ENCODE results near the gene FOCAD.

FOCAD gene

GRCh38 chr9:20995616-20996015 is 311.6 kb downstream of the FOCAD start:
- intact Hi-C loops (cut with DNase I), result no loop called here
- DNase-seq, result no peak

- intact Hi-C loops (cut with DNase I), result no loop called here
These were observed 312.8 kb downstream of the FOCAD start for GRCh38 chr9:20996809-20997208.

GRCh38 chr9:20997503-20998076 is 313.5 kb downstream of the FOCAD start:
- DNase-seq, result no peak
- intact Hi-C loops (cut with DNase I), result no loop called here

More at GRCh38 chr9:20996809-20997208, 312.8 kb downstream of the FOCAD start:
- DNase-seq, result no peak

- DNase-seq, result no peak
- intact Hi-C loops (cut with DNase I), result no loop called here
These were observed 317.5 kb downstream of the FOCAD start for GRCh38 chr9:21001581-21001980.

GRCh38 chr9:21002040-21002439 is 318.0 kb downstream of the FOCAD start:
- intact Hi-C loops (cut with DNase I), result no loop called here
- DNase-seq, result no peak

- DNase-seq, result no peak
- intact Hi-C loops (cut with DNase I), result no loop called here
These were observed 331.2 kb downstream of the FOCAD start for GRCh38 chr9:21015129-21015815.

GRCh38 chr9:21015995-21016394 is 331.9 kb downstream of the FOCAD start:
- intact Hi-C loops (cut with DNase I), result no loop called here
- DNase-seq, result no peak

GRCh38 chr9:21016701-21017491 is 332.8 kb downstream of the FOCAD start:
- DNase-seq, result no peak

GRCh38 chr9:21018177-21018576 is 334.1 kb downstream of the FOCAD start:
- DNase-seq, result no peak
- intact Hi-C loops (cut with DNase I), result no loop called here

More at GRCh38 chr9:21016701-21017491, 332.8 kb downstream of the FOCAD start:
- intact Hi-C loops (cut with DNase I), result no loop called here

GRCh38 chr9:21023861-21024260 is 339.8 kb downstream of the FOCAD start:
- intact Hi-C loops (cut with DNase I), result no loop called here
- DNase-seq, result no peak

GRCh38 chr9:21027295-21027694 is 343.2 kb downstream of the FOCAD start:
- intact Hi-C loops (cut with DNase I), result no loop called here
- no peak for DNase-seq

GRCh38 chr9:21028466-21028865 is 344.4 kb downstream of the FOCAD start:
- intact Hi-C loops (cut with DNase I), result loop anchor here (2.0 kb wide), 1 partner anchor 48 kb away; no protein-coding TSS in a partner anchor
- DNase-seq, result no peak

GRCh38 chr9:21029661-21030060 is 345.6 kb downstream of the FOCAD start:
- DNase-seq, result peak in 2 of 10 donors; percentile 55
- intact Hi-C loops (cut with DNase I), result loop anchor here (2.0 kb wide), 1 partner anchor 49 kb away; no protein-coding TSS in a partner anchor

- no peak for DNase-seq
- intact Hi-C loops (cut with DNase I), result no loop called here
These were observed 346.5 kb downstream of the FOCAD start for GRCh38 chr9:21030389-21031035.

- intact Hi-C loops (cut with DNase I), result no loop called here
- peak in 9 of 10 donors; percentile 20 to 88 (median 40) for DNase-seq
These were observed 347.2 kb downstream of the FOCAD start, which contains the start of gene HACD4 for GRCh38 chr9:21031091-21031807. TSS of gene HACD4 (minus strand) at chr9:21031640. CDS start at chr9:21031590, 50 bp downstream.

- peak in 1 of 10 donors; percentile 77 for DNase-seq
- intact Hi-C loops (cut with DNase I), result no loop called here
These were observed 347.7 kb downstream of the FOCAD start for GRCh38 chr9:21031808-21032183.

- intact Hi-C loops (cut with DNase I), result no loop called here
- no peak for DNase-seq
These were observed 353.2 kb downstream of the FOCAD start for GRCh38 chr9:21037278-21037677.

GRCh38 chr9:21039302-21039701 is 355.2 kb downstream of the FOCAD start:
- no peak for DNase-seq
- intact Hi-C loops (cut with DNase I), result no loop called here

- intact Hi-C loops (cut with DNase I), result no loop called here
These were observed 358.4 kb downstream of the FOCAD start for GRCh38 chr9:21042466-21042865.

GRCh38 chr9:21043841-21044240 is 359.8 kb downstream of the FOCAD start:
- intact Hi-C loops (cut with DNase I), result no loop called here
- DNase-seq, result no peak

More at GRCh38 chr9:21042466-21042865, 358.4 kb downstream of the FOCAD start:
- no peak for DNase-seq
